ENCODE data around the gene MPZ.
"Not testable (repeated sequence)": the region's sequence is repeated elsewhere in the genome, so short reads cannot be mapped to it uniquely, and the experiment has no call there.

MPZ gene
- 1.1 to 6.7 (median 2.8) reads per million in 17 experiments for total RNA-seq

- no peak for DNase-seq
Measured at GRCh38 chr1:161309868-161310267, at the start of gene MPZ. MPZ (minus strand) TSS chr1:161309968; CDS start chr1:161309905, 63 bp downstream.

GRCh38 chr1:161359291-161359690, 49.5 kb upstream of the MPZ start:
- DNase-seq = peak; percentile 66 to 92 (median 80)

- DNase-seq = no peak
Measured at GRCh38 chr1:161357073-161357472, 47.3 kb upstream of the MPZ start.

GRCh38 chr1:161351482-161351881, 41.7 kb upstream of the MPZ start:
- DNase-seq = peak; percentile 6 to 58 (median 38)

- DNase-seq = peak in 2 of 4 experiments; percentile 24 to 25
Measured at GRCh38 chr1:161350671-161351070, 40.9 kb upstream of the MPZ start.

GRCh38 chr1:161342821-161343220, 33.1 kb upstream of the MPZ start:
- no peak for DNase-seq

GRCh38 chr1:161342177-161342576, 32.4 kb upstream of the MPZ start:
- no peak for DNase-seq

- no peak for DNase-seq
Measured at GRCh38 chr1:161335796-161336195, 26.0 kb upstream of the MPZ start.

GRCh38 chr1:161333166-161333565, 23.4 kb upstream of the MPZ start:
- no peak for DNase-seq

GRCh38 chr1:161330346-161330745, 20.6 kb upstream of the MPZ start:
- DNase-seq = no peak

- no peak for DNase-seq
Measured at GRCh38 chr1:161324020-161324419, 14.3 kb upstream of the MPZ start.

GRCh38 chr1:161315841-161316674, 6.3 kb upstream of the MPZ start:
- DNase-seq = not testable (repeated sequence)

GRCh38 chr1:161314201-161314981, 4.6 kb upstream of the MPZ start, which contains the start of gene SDHC:
SDHC (plus strand) TSS chr1:161314381; CDS start chr1:161314406, 25 bp downstream.
- peak; percentile 93 to 97 (median 96) for DNase-seq

GRCh38 chr1:161313554-161314200, 3.9 kb upstream of the MPZ start:
- peak in 3 of 4 experiments; percentile 29 to 32 (median 30) for DNase-seq

GRCh38 chr1:161311595-161312181, 1.9 kb upstream of the MPZ start:
- no peak for DNase-seq

- DNase-seq = peak in 1 of 4 experiments; percentile 20
Measured at GRCh38 chr1:161307892-161308638, 1.7 kb downstream of the MPZ start.

- peak; percentile 24 to 61 (median 48) for DNase-seq
Measured at GRCh38 chr1:161307230-161307768, 2.5 kb downstream of the MPZ start.

- DNase-seq = peak; percentile 91 to 95 (median 94)
Measured at GRCh38 chr1:161305867-161306519, 3.8 kb downstream of the MPZ start.

- no peak for DNase-seq
Measured at GRCh38 chr1:161304927-161305866, 4.6 kb downstream of the MPZ start.

- no peak for DNase-seq
Measured at GRCh38 chr1:161300478-161300877, 9.3 kb downstream of the MPZ start.

Data from suppressor macrophage (primary cell).